Measurements from ENCODE around the gene JAK3.

JAK3 gene

GRCh38 chr19:17836530-17836929 lies 11.3 kb downstream of the JAK3 start:
- no peak for TF ChIP-seq CTCF (conservative IDR thresholded peaks at IDR 0.05; ENCODE audit: low read depth, low read length)

GRCh38 chr19:17835182-17836006 lies 12.4 kb downstream of the JAK3 start:
- no peak for TF ChIP-seq CTCF (conservative IDR thresholded peaks at IDR 0.05; ENCODE audit: low read depth, low read length)
- DNase-seq (ENCODE audit: low read depth), result no peak
- no peak overlapping the region for H3K4me3 ChIP-seq (ENCODE audit: low read depth, low read length)

More at GRCh38 chr19:17836530-17836929, 11.3 kb downstream of the JAK3 start:
- H3K4me3 ChIP-seq (ENCODE audit: low read depth, low read length), result no peak overlapping the region
- no peak for DNase-seq (ENCODE audit: low read depth)

GRCh38 chr19:17834350-17835181 lies 13.2 kb downstream of the JAK3 start:
- peak; percentile 30 for TF ChIP-seq CTCF (conservative IDR thresholded peaks at IDR 0.05; ENCODE audit: low read depth, low read length)
- H3K4me3 ChIP-seq (ENCODE audit: low read depth, low read length), result no peak overlapping the region
- DNase-seq (ENCODE audit: low read depth), result no peak

GRCh38 chr19:17832443-17833208 lies 15.2 kb downstream of the JAK3 start:
- no peak for DNase-seq (ENCODE audit: low read depth)
- no peak for TF ChIP-seq CTCF (conservative IDR thresholded peaks at IDR 0.05; ENCODE audit: low read depth, low read length)
- H3K4me3 ChIP-seq (ENCODE audit: low read depth, low read length), result no peak overlapping the region

- TF ChIP-seq CTCF (conservative IDR thresholded peaks at IDR 0.05; ENCODE audit: low read depth, low read length), result no peak
- H3K4me3 ChIP-seq (ENCODE audit: low read depth, low read length), result no peak overlapping the region
Observed at GRCh38 chr19:17831419-17831888, 16.3 kb downstream of the JAK3 start.

GRCh38 chr19:17830567-17831418 lies 17.0 kb downstream of the JAK3 start:
- DNase-seq (ENCODE audit: low read depth), result peak; percentile 84
- peak overlapping the region; percentile 31 for H3K4me3 ChIP-seq (ENCODE audit: low read depth, low read length)
- no peak for TF ChIP-seq CTCF (conservative IDR thresholded peaks at IDR 0.05; ENCODE audit: low read depth, low read length)

More at GRCh38 chr19:17831419-17831888, 16.3 kb downstream of the JAK3 start:
- no peak for DNase-seq (ENCODE audit: low read depth)
